Sciatic nerve (tissue), 2 donors: ENCODE data around the gene CDC40. TPM values are rescaled to one million over a fixed set of nuclear protein-coding genes. Genes with fewer than 3 reads are reported as not detected.
"Not testable (repeated sequence)": the region's sequence is repeated elsewhere in the genome, so short reads cannot be mapped to it uniquely, and the experiment has no call there.

ENCODE experiments used
- ATAC-seq: fragments of 200-7000 bp; cut with Tn5 transposase; one replicate; pipeline ENCODE4 v1.9.1; 2020; ENCODE audit warnings: mild to moderate bottlenecking, moderate library complexity
- DNase-seq: peaks from one replicate; pipeline ENCODE4 v3.0.0-alpha.2; 2020; ENCODE audit warnings: low spot score
- intact Hi-C: fragments of 100-400 bp; cut with DNase I; formaldehyde crosslinking; loops from one replicate; pipeline ENCODE4 v1.14.2; 2022
- total RNA-seq: library from RNA; stranded (reverse); fragmentation: NEBNext Ultra II Directional; extraction: Animal tissue kit (Norgen Biotek cat#: 25700); gene quantifications from one replicate; pipeline ENCODE4 v1.2.1, GENCODE V29; 2021
- donor health status: DM: no; HTN: no; CAD: no.
- donor health status: DM: no; HTN: no; CAD: no.

The CDC40 gene
- total RNA-seq, 1 donor from 2014 or later: 20.7 TPM

- ATAC-seq: no peak
- intact Hi-C loops: no loop called here
Measured at GRCh38 chr6:110250838-110251237, 70.6 kb downstream of the CDC40 start.

GRCh38 chr6:110255211-110255750 lies 75.1 kb downstream of the CDC40 start:
- intact Hi-C loops: no loop called here
- no peak for DNase-seq
- ATAC-seq: no peak

More at GRCh38 chr6:110250838-110251237, 70.6 kb downstream of the CDC40 start:
- no peak for DNase-seq

GRCh38 chr6:110256366-110256765 lies 76.1 kb downstream of the CDC40 start:
- DNase-seq (no peak), ATAC-seq (no peak)
- intact Hi-C loops: no loop called here

- intact Hi-C loops: no loop called here
Measured at GRCh38 chr6:110265273-110265672, 85.0 kb downstream of the CDC40 start.

DNA sequence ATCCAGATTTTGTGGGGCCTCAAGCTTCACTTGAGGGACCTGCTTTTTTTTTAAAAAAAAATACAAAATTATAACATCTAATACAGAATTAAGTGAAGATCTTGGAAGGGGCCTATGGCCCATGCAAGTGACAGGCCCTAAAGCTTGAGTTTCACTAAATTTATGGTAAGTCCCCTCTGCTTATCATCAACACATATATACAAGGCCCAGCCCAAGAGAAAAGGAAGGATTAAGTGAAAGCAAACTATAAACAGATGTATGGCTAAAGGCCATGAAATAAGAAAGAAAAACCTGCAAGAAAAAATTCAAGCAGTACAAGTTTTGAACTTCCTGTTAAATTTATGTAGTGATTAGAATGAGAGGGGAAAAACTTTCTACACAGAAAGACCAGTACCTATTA lies 86.8 kb downstream of the CDC40 start:
- ATAC-seq (no peak), DNase-seq (no peak)
- intact Hi-C loops: no loop called here

More at GRCh38 chr6:110265273-110265672, 85.0 kb downstream of the CDC40 start:
- DNase-seq (no peak), ATAC-seq (no peak)

GRCh38 chr6:110269623-110270022 lies 89.4 kb downstream of the CDC40 start:
- DNase-seq (no peak), ATAC-seq (no peak)
- intact Hi-C loops: no loop called here

GRCh38 chr6:110270165-110270564 lies 89.9 kb downstream of the CDC40 start:
- ATAC-seq (no peak), DNase-seq (no peak)
- intact Hi-C loops: no loop called here

GRCh38 chr6:110271732-110272022 lies 91.5 kb downstream of the CDC40 start:
- no peak for DNase-seq
- no peak for ATAC-seq
- intact Hi-C loops: no loop called here

GRCh38 chr6:110272781-110273180 lies 92.6 kb downstream of the CDC40 start:
- ATAC-seq, DNase-seq, intact Hi-C loops: not testable (repeated sequence)

DNA sequence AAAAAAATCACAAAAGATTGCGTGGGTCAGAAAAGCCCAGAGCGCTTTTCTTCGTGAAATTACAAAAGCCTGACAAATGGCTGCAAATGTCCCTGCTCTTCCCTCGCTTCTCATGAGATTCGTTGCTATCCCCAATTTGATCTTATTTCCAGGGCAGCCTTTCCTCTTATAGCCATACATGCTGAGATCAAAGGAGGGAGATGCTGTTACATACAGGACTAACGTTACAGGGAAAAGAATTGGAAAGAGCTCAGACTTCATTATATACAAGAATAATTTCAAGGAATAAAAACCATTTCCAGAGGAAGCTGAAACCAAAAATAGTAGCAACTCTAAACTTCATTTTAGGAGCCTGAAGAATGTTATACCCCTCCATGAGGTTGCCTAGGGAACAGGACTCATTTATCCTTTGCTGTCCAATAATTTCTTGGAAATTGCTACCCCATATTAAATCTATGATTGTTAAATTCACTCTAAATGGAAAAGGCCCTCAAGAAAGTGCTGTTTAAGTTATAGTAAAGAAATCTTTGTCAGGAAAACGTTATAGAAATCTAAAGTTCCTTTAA lies 97.0 kb downstream of the CDC40 start:
- intact Hi-C loops: no loop called here
- no peak for DNase-seq
- ATAC-seq: no peak

Other genes with a start within 250 kb of the CDC40 start
- gene GPR6, start 202.1 kb upstream of the CDC40 start, total RNA-seq: not detected
- gene WASF1, start 757 bp upstream of the CDC40 start, total RNA-seq: 9.6 TPM
- 2.7 TPM for gene METTL24, start 177.9 kb downstream of the CDC40 start, total RNA-seq
- gene DDO, start 235.1 kb downstream of the CDC40 start, total RNA-seq: 1.3 TPM